GM18951 (cell line): ENCODE data around the gene DNAJC3.
"Not testable (repeated sequence)": the region's sequence is repeated elsewhere in the genome, so short reads cannot be mapped to it uniquely, and the experiment has no call there.

ENCODE experiments used
- POLR2A ChIP-seq: IDR thresholded peaks from 4 replicates; pipeline ENCODE4 v1.6.1; 2011; ENCODE audit warnings: mild to moderate bottlenecking; ENCODE audit not compliant: insufficient read length, insufficient read depth; ENCODE audit errors: extremely low read depth
- in situ Hi-C: fragments of 300-500 bp; cut with MboI; formaldehyde crosslinking; loops from one replicate; pipeline ENCODE4 v1.12.0; 2022; ENCODE audit warnings: low sequenced_read_pairs, mixed read lengths, inconsistent platforms; ENCODE audit not compliant: unreplicated experiment

The DNAJC3 gene

GRCh38 chr13:95684418-95684817, 7.5 kb downstream of the DNAJC3 start:
- in situ Hi-C loops = no loop called here
- TF ChIP-seq POLR2A = no peak

- in situ Hi-C loops = not testable (repeated sequence)
Observed at GRCh38 chr13:95684960-95685359, 8.0 kb downstream of the DNAJC3 start.

DNA sequence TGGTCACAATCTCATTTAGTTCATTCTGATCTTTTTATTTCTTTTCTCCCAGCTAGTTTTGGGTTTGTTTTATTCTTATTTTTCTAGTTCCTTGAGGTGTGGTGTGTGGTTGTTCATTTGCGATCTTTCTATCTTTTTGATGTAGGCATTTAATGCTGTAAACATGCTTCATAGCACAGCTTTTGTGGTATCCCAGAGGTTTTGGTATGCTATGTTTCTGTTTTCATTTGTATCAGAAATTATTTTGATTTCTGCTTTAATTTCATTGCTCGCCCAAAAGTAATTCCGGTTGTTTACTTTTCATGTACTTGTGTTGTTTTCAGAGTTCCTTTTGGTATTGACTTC, 12.6 kb downstream of the DNAJC3 start:
- no peak for TF ChIP-seq POLR2A
- in situ Hi-C loops = no loop called here

GRCh38 chr13:95690986-95691385, 14.0 kb downstream of the DNAJC3 start:
- in situ Hi-C loops = not testable (repeated sequence)

DNA sequence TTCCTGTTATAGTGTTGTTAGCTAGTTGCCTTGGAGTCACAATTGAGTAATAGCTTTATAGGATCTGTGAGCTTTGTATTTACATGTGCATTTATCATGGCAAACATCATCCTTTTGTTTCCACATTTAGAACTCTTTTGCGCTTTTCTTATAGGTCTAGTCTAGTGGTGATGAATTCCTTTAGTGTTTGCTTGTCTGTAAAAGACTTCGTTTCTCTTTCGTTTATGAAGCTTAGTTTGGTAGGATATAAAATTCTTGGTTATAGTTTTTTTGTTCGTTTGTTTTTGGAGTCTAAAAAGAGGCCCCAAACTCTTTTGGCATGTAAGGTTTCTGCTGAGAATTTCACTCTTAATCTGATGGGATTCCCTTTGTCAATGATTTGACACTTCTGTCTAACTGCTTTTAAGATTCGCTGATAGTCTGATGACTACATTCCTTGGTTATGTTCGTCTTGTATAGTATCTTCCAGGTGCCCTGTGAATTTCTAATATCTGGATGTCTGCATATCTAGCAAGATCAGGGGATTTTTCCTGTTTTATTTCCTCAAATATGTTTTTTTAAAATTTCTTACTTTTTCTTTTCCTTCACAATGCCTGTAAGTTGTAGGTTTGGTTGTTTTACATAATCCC, 20.2 kb downstream of the DNAJC3 start:
- in situ Hi-C loops = no loop called here
- no peak for TF ChIP-seq POLR2A

DNA sequence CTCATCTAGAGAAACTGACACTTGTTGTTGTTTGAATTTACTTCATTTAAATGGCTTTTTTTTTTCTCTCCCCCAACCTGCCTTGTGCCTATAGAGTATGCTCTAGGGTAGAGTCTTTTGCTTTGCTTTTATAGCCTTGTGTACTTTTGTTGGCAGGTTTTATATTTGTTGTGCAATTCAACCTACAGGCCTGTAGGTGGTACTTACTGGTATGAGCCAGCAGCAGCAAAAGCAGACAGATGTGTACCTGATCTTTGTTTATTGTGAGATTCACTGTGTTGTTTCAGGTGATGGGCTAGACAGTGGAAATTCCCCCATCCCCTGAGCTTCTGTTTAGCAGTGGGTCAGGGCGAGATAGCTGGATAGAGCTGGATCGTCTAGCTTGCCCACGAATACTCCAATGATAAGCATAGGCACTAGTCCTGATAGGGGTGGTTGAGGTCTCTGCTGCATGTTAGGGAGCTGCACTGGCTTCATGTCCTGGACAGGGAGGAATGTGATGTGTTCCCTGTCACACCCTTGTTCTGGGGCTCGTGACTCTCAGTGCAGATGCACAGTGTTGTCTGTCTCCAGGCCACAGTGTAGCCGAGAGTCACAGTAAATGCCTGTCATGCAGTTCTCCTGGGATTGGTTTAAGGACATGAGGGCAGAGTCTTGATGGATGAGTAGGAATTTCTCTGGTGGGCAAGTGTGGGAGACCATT, 21.3 kb downstream of the DNAJC3 start:
- TF ChIP-seq POLR2A = no peak
- in situ Hi-C loops = no loop called here

DNA sequence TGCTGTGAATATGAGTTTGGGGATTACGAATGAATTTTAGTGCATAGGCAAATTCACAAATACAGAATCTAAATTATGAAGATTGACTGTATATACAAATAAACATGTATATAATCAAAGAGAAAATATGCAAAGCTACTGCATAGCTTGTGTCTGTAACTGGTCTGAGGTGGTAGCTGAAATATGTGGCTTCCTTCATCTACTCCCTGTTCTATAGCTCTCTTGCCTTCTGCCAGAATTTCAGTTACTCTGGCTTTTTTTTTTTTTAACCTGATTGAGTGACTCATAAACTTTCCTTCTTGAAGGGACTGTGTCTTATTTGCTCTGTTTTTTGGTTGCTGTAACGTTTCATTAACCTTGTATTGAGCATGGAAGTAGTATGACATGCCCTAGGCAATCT, 26.6 kb downstream of the DNAJC3 start:
- TF ChIP-seq POLR2A = no peak
- in situ Hi-C loops = no loop called here

GRCh38 chr13:95704510-95704909, 27.6 kb downstream of the DNAJC3 start:
- no peak for TF ChIP-seq POLR2A
- in situ Hi-C loops = no loop called here

GRCh38 chr13:95706356-95706755, 29.4 kb downstream of the DNAJC3 start:
- in situ Hi-C loops = no loop called here
- no peak for TF ChIP-seq POLR2A

DNA sequence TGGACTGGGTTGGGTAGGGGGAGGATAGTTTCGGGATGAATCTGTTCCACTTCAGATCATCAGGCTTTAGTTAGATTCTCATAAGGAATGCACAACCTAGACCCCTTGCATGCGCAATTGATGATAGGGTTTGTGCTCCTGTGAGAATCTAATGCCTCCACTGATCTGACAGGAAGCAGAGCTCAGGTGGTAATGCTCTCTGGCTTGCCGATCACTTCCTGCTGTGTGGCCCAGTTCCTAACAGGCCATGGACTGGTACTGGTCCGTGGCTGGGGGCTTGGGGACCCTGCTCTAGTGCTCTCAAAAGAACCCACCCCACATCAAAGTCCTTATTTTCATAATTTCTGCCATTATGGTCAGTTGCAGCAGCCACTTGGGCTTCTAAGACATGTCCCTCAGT, 30.1 kb downstream of the DNAJC3 start:
- in situ Hi-C loops = no loop called here
- no peak for TF ChIP-seq POLR2A

GRCh38 chr13:95707442-95708390, 30.8 kb downstream of the DNAJC3 start:
- in situ Hi-C loops = no loop called here
- no peak for TF ChIP-seq POLR2A

DNA sequence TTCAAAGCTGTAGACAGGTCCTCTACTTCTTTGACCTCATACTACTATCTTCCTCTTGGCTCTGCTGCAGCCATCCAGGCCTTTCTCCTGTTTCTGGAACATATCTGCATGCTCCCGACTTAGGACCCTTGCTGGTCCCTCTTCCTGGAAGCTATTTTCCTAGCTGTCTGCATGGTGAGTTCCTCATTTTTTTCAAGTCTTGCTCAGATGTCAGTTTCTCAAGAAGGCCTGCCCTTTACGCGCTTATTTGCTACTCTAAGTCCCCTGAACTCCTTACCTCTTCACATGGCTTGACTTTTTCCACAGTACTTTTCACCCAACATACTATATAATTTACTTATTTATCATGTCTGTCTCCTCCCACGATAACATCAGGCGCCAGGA, 31.4 kb downstream of the DNAJC3 start:
- in situ Hi-C loops = no loop called here
- no peak for TF ChIP-seq POLR2A

DNA sequence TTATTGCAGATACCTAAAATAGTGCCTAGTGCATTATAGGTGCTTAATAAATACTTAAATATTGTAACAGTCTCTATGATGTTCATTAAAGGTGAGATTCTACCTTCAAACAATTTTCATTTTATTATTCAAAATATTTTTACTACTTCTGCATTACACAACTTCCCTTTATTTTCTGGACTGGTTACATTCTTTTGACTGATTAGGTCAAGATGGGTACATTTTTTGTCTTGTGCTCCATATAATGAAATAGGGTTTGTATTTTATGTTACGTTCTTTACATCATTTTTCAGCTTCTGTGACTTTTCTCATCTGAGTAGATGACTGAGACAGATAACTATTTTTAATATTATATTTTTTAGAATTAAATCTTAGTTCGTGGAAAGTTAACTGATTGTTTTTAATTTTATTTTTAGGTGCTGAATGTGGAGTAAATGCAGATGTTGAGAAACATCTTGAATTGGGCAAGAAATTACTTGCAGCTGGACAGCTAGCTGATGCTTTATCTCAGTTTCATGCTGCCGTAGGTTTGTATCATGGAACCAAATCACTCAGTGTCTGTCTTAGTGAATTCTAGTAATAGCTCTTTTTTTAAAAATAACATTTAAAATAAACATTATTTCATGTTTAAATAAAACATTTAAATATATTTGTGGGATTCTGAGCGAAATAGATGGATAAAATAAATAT, 32.0 kb downstream of the DNAJC3 start:
- in situ Hi-C loops = no loop called here
- no peak for TF ChIP-seq POLR2A
